ENCODE data around the gene TMEM123. TPM values are rescaled to one million over a fixed set of nuclear protein-coding genes. Genes with fewer than 3 reads are reported as not detected.

Gene TMEM123
- total and polyA plus RNA-seq, 10 of the 15 experiments (the other 5 are each of a cell fraction or from before 2014, with no cell fraction given): 35.1 to 667 (median 123) TPM

- no peak for FAIRE-seq
- CTCF ChIA-PET: interaction anchor here (0.9 to 10.9 kb wide), 11 partner anchors 8 to 268 kb away, joined by 3 to 172 read pairs (median 5); no protein-coding TSS in a partner anchor
- DNase-seq (ENCODE audit: low read depth, low spot score): no peak
- H3K4me2 ChIP-seq (ENCODE audit: control insufficient read depth, insufficient read depth): no peak overlapping the region
- WGBS (ENCODE audit: insufficient coverage, insufficient replicate concordance, low lambda C conversion rate, missing lambda C conversion rate): 50% methylated on average over 2 of the region's 2 CpGs
- H3K27ac ChIP-seq (ENCODE audit: control insufficient read depth, insufficient read depth): no peak overlapping the region
- H3K9ac ChIP-seq (ENCODE audit: control insufficient read depth, insufficient read depth, low read length): no peak overlapping the region
- H3K9me3 ChIP-seq (replicated peaks; ENCODE audit: control insufficient read depth, insufficient read depth, low read length): no peaks in the 10 kb centered on the region
- SMC1A ChIA-PET (ENCODE audit: uncharacterized antibody, unreplicated experiment): interaction anchor here (0.5 to 13.6 kb wide), 24 partner anchors 8 to 215 kb away, joined by 3 to 168 read pairs (median 6); no protein-coding TSS in a partner anchor
- no peaks in the 10 kb centered on the region for H3K27me3 ChIP-seq (replicated peaks in 1 of 2; ENCODE audit: control insufficient read depth in 2 of 2, insufficient read depth in 2 of 2, low read length in 1 of 2)
- H2AFZ ChIP-seq (ENCODE audit: control insufficient read depth, low read depth, low read length): no peak overlapping the region
- RAD21 ChIA-PET (ENCODE audit: unreplicated experiment): interaction anchor here (0.8 to 1.8 kb wide), 6 partner anchors 9 to 215 kb away, joined by 3 to 7 read pairs (median 4); no protein-coding TSS in a partner anchor
- no peak for ATAC-seq
- H3K4me3 ChIP-seq: no peak overlapping the region
- H3K4me1 ChIP-seq (ENCODE audit: control insufficient read depth, insufficient read depth, low read length): peaks cover 8% of the 10 kb centered on the region
- TF ChIP-seq WRNIP1 (IDR thresholded peaks at IDR 0.05; ENCODE audit: borderline replicate concordance, low read depth, low read length): no peak
- TF ChIP-seq CHD1 (IDR thresholded peaks at IDR 0.05; ENCODE audit: low read depth, low read length): no peak
- no peak for TF ChIP-seq MLLT1 (IDR thresholded peaks at IDR 0.05)
- no peak for TF ChIP-seq BCL3 (IDR thresholded peaks at IDR 0.05; ENCODE audit: borderline replicate concordance, insufficient read depth, low read depth, low read length, poor library complexity, severe bottlenecking)
- TF ChIP-seq MEF2A (IDR thresholded peaks at IDR 0.05; ENCODE audit: insufficient read depth, low read depth, low read length): no peak
- TF ChIP-seq ZNF217 (IDR thresholded peaks at IDR 0.05): no peak
- no peak for TF ChIP-seq YBX1 (IDR thresholded peaks at IDR 0.05)
- BruUV-seq (replicated peaks): no TSS peak
- POLR2A ChIA-PET: interaction anchor here (1.2 kb wide), 1 partner anchor 53 kb away, joined by 3 read pairs; no protein-coding TSS in a partner anchor
- peaks cover 0 to 29% of the 10 kb centered on the region in 2 experiments; a peak in 3 of 4 replicates for H3K36me3 ChIP-seq (ENCODE audit: control insufficient read depth in 2 of 2, insufficient read depth in 2 of 2, low read length in 1 of 2)
- in situ Hi-C loops (cut with MboI): loop anchor here (25.0 kb wide), 1 partner anchor 89 kb away; no protein-coding TSS in a partner anchor
- no peaks in the 10 kb centered on the region for H3K79me2 ChIP-seq (ENCODE audit: control insufficient read depth, insufficient read depth, low read length)
- H4K20me1 ChIP-seq (ENCODE audit: control insufficient read depth, insufficient read depth): no peaks in the 10 kb centered on the region
- intact Hi-C loops (cut with micrococcal nuclease; ENCODE audit: unreplicated experiment): no loop called here
These were observed 54.3 kb downstream of the TMEM123 start for GRCh38 chr11:102398297-102398696.

All from GM12878 (cell line).